OCI-LY3 (cell line): ENCODE data around the gene TIRAP.

Source experiments
- CTCF ChIP-seq: fragments of 200-600, 300-600 bp; sonication (generic); IDR thresholded peaks from 2 replicates; pipeline ENCODE4 v1.5.1; 2014; ENCODE audit warnings: antibody characterized with exemption, low read length, low read depth
- EZH2phosphoT487 ChIP-seq: fragments of 200-600 bp; shearing (Covaris generic); IDR thresholded peaks from 2 replicates; pipeline ENCODE4 v1.6.1; 2018; ENCODE audit warnings: antibody characterized with exemption, mixed run types, low read depth

DNA sequence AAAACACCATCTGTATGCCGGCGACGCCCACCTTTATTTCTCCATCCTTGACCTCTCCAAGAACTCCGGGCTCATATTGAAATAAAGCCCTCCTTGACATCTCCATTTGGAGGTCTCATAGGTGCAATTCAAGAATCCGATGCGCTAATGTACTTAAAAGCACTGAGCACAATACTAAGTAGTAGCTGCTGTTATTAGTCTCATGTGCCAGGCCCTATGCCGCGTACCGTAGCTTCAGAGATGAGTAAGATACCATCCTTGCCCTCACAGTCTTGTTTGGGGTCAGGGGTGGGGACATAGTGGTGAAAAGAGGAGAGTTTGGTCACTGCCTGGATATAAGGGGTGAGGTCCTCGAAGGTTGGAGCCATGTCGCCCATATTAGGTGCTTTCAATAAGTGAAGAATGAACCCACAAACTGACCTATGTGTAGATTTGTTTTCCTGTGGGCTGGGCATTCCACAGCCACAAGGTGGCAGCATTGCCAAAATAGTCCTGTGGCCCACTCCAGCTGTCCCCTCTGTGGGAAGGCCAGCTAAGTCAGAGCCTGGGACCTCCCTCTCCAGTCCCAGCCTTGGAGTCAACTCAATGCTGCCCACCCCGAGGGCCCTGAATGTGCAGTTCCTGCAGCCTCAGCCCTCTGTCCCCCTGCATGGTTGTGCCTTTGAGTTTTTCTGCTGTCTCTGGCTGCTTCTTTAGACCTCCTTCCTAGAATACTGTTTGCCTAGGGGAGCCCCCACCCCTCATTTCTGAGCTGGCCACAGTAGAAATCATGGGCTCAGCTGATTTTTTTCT is 27.5 kb downstream of the TIRAP start:
- TF ChIP-seq CTCF (peak; percentile 94), EZH2phosphoT487 (no peak)
